MM.1S (cell line): ENCODE measurements around the gene TMEM115.

Experiments
- DNase-seq: peaks from one replicate; pipeline ENCODE4 v3.0.0-alpha.2; 2015
- H2AFZ ChIP-seq: fragments of 300-600 bp; sonication (generic); 2 replicates; pipeline ENCODE4 v1.6.0; 2016; ENCODE audit warnings: antibody characterized with exemption, low read length
- H3F3A ChIP-seq: fragments of 300-600 bp; sonication (generic); 2 replicates; pipeline ENCODE4 v1.6.1; 2016; ENCODE audit warnings: mild to moderate bottlenecking, antibody characterized with exemption, low read length, moderate library complexity, mixed read lengths; ENCODE audit not compliant: insufficient read depth
- H3K27ac ChIP-seq: fragments of 300-600 bp; sonication (generic); 2 replicates; pipeline ENCODE4 v1.5.1; 2016; ENCODE audit warnings: mild to moderate bottlenecking, low read length
- H3K27me3 ChIP-seq: fragments of 300-600 bp; sonication (generic); replicated peaks from 2 replicates; pipeline ENCODE4 v1.6.0; 2016; ENCODE audit warnings: low read length; ENCODE audit not compliant: insufficient read depth
- H3K36me3 ChIP-seq: fragments of 300-600 bp; sonication (generic); replicated peaks from 2 replicates; pipeline ENCODE4 v1.6.1; 2016; ENCODE audit warnings: mild to moderate bottlenecking, low read length, mixed read lengths; ENCODE audit not compliant: insufficient read depth
- H3K4me1 ChIP-seq: fragments of 300-600 bp; sonication (generic); 2 replicates; pipeline ENCODE4 v1.6.1; 2016; ENCODE audit warnings: low read length, mixed read lengths
- H3K4me2 ChIP-seq: fragments of 300-600 bp; sonication (generic); 2 replicates; pipeline ENCODE4 v1.6.0; 2016; ENCODE audit warnings: low read depth, low read length
- H3K4me3 ChIP-seq: fragments of 300-600 bp; sonication (generic); 2 replicates; pipeline ENCODE4 v1.5.1; 2016; ENCODE audit warnings: low read length, mixed read lengths
- H3K79me2 ChIP-seq: fragments of 300-600 bp; sonication (generic); 2 replicates; pipeline ENCODE4 v1.6.1; 2016; ENCODE audit warnings: mixed run types, low read length, mixed read lengths
- H3K9ac ChIP-seq: fragments of 300-600 bp; sonication (generic); 2 replicates; pipeline ENCODE4 v1.6.1; 2016; ENCODE audit warnings: low read length, mixed read lengths
- H3K9me2 ChIP-seq: fragments of 300-600 bp; sonication (generic); replicated peaks from 2 replicates; pipeline ENCODE4 v1.6.1; 2016; ENCODE audit warnings: mild to moderate bottlenecking, low read length, mixed read lengths; ENCODE audit not compliant: insufficient read depth
- H3K9me3 ChIP-seq: fragments of 300-600 bp; sonication (generic); replicated peaks from 2 replicates; pipeline ENCODE4 v1.6.1; 2016; ENCODE audit warnings: mild to moderate bottlenecking, low read length, mixed read lengths; ENCODE audit not compliant: insufficient read depth
- H4K20me1 ChIP-seq: fragments of 300-600 bp; sonication (generic); 2 replicates; pipeline ENCODE4 v1.6.1; 2016; ENCODE audit warnings: mild to moderate bottlenecking, low read length, moderate library complexity, mixed read lengths; ENCODE audit not compliant: insufficient read depth
- CTCF ChIP-seq: fragments of 300-600 bp; sonication (generic); IDR thresholded peaks from 2 replicates; pipeline ENCODE4 v1.5.1; 2016; ENCODE audit warnings: antibody characterized with exemption, low read length, mixed read lengths
- EZH2 ChIP-seq: fragments of 300-600 bp; sonication (generic); optimal IDR thresholded peaks from 2 replicates; pipeline ENCODE3; 2017; ENCODE audit warnings: low read depth, mild to moderate bottlenecking, antibody characterized with exemption, low read length, mixed read lengths
- EZH2phosphoT487 ChIP-seq: fragments of 300-600 bp; sonication (generic); IDR thresholded peaks from 2 replicates; pipeline ENCODE4 v1.6.1; 2018; ENCODE audit warnings: antibody characterized with exemption, low read length

The TMEM115 gene

GRCh38 chr3:50383750-50384149, 24.4 kb upstream of the TMEM115 start:
- peaks cover 84% of the 10 kb centered on the region for H3K27me3 ChIP-seq
- H3K4me1 ChIP-seq, result no peaks in the 10 kb centered on the region
- H3K79me2 ChIP-seq, result no peaks in the 10 kb centered on the region
- H3K4me3 ChIP-seq, result no peak overlapping the region
- TF ChIP-seq CTCF, result no peak
- no peak for TF ChIP-seq EZH2phosphoT487
- no peak for TF ChIP-seq EZH2
- no peak overlapping the region for H3K4me2 ChIP-seq
- H3K9me2 ChIP-seq, result no peaks in the 10 kb centered on the region
- no peak for DNase-seq
- H4K20me1 ChIP-seq, result no peaks in the 10 kb centered on the region
- no peaks in the 10 kb centered on the region for H3K36me3 ChIP-seq
- no peak overlapping the region for H2AFZ ChIP-seq
- no peaks in the 10 kb centered on the region for H3K9me3 ChIP-seq
- H3K27ac ChIP-seq, result no peak overlapping the region
- no peak overlapping the region for H3K9ac ChIP-seq
- H3F3A ChIP-seq, result no peaks in the 10 kb centered on the region

GRCh38 chr3:50382722-50383121, 23.4 kb upstream of the TMEM115 start:
- H3K9me2 ChIP-seq, result no peaks in the 10 kb centered on the region
- H3K27me3 ChIP-seq, result peaks cover 74% of the 10 kb centered on the region
- H3K79me2 ChIP-seq, result no peaks in the 10 kb centered on the region
- no peak overlapping the region for H2AFZ ChIP-seq
- H3K9me3 ChIP-seq, result no peaks in the 10 kb centered on the region
- H3K9ac ChIP-seq, result no peak overlapping the region
- DNase-seq, result no peak
- TF ChIP-seq EZH2, result no peak
- TF ChIP-seq CTCF, result no peak
- TF ChIP-seq EZH2phosphoT487, result no peak
- no peak overlapping the region for H3K27ac ChIP-seq
- no peaks in the 10 kb centered on the region for H3K4me1 ChIP-seq
- H3F3A ChIP-seq, result no peaks in the 10 kb centered on the region
- H3K4me2 ChIP-seq, result no peak overlapping the region
- H3K36me3 ChIP-seq, result no peaks in the 10 kb centered on the region
- H4K20me1 ChIP-seq, result no peaks in the 10 kb centered on the region
- no peak overlapping the region for H3K4me3 ChIP-seq

GRCh38 chr3:50381383-50381782, 22.1 kb upstream of the TMEM115 start:
- H3K36me3 ChIP-seq, result no peaks in the 10 kb centered on the region
- no peak overlapping the region for H3K4me2 ChIP-seq
- no peak overlapping the region for H3K4me3 ChIP-seq

More at GRCh38 chr3:50381383-50381782, 22.1 kb upstream of the TMEM115 start:
- H3F3A ChIP-seq, result no peaks in the 10 kb centered on the region
- H3K79me2 ChIP-seq, result no peaks in the 10 kb centered on the region
- no peak overlapping the region for H3K27ac ChIP-seq
- no peaks in the 10 kb centered on the region for H3K9me2 ChIP-seq
- H3K27me3 ChIP-seq, result peaks cover 61% of the 10 kb centered on the region
- no peaks in the 10 kb centered on the region for H3K9me3 ChIP-seq
- no peak for DNase-seq
- H3K4me1 ChIP-seq, result no peaks in the 10 kb centered on the region
- no peaks in the 10 kb centered on the region for H4K20me1 ChIP-seq
- H3K9ac ChIP-seq, result no peak overlapping the region
- no peak overlapping the region for H2AFZ ChIP-seq
- no peak for TF ChIP-seq EZH2
- TF ChIP-seq CTCF, result no peak
- TF ChIP-seq EZH2phosphoT487, result no peak
